Measurements from ENCODE around the gene TBX20. TPM values are rescaled to one million over a fixed set of nuclear protein-coding genes. Genes with fewer than 3 reads are reported as not detected.
"Not testable (repeated sequence)": the region's sequence is repeated elsewhere in the genome, so short reads cannot be mapped to it uniquely, and the experiment has no call there.

The TBX20 gene
- total and polyA plus RNA-seq, 2 experiments from 2014 or later, result 0.69 TPM; not detected in 1

GRCh38 chr7:35232994-35233393 lies 20.9 kb downstream of the TBX20 start (continued):
- TF ChIP-seq ZNF462 (CRISPR knock-in tag; IDR thresholded peaks at IDR 0.05), result no peak
- no peak for TF ChIP-seq EZH2phosphoT487 (IDR thresholded peaks at IDR 0.05; ENCODE audit: unreplicated experiment)
- no peak for TF ChIP-seq CREB1 (CRISPR knock-in tag; IDR thresholded peaks at IDR 0.05; ENCODE audit: low read depth)
- no peak for TF ChIP-seq NANOG (IDR thresholded peaks at IDR 0.05; ENCODE audit: borderline replicate concordance)

GRCh38 chr7:35231221-35231620 lies 22.7 kb downstream of the TBX20 start:
- H3K27ac Mint-ChIP-seq; H3K79me2 ChIP-seq (replicated peaks; ENCODE audit: insufficient read depth); H3K4me1 ChIP-seq (ENCODE audit: insufficient read depth); H4K20me1 ChIP-seq (replicated peaks; ENCODE audit: insufficient read depth); H3K9me2 ChIP-seq (ENCODE audit: insufficient read depth); H3K36me3 Mint-ChIP-seq (ENCODE audit: low read depth); H2AFZ ChIP-seq; H3K4me1 Mint-ChIP-seq; H3K4me3 ChIP-seq; H3K9me3 Mint-ChIP-seq; H3K27me3 Mint-ChIP-seq (ENCODE audit: insufficient read depth, low read depth, poor library complexity); DNase-seq (ENCODE audit: low spot score); H3K27ac ChIP-seq (ENCODE audit: low read depth); H3K4me3 Mint-ChIP-seq; ATAC-seq; H3F3A ChIP-seq (replicated peaks; ENCODE audit: low read depth); H3K27me3 ChIP-seq (ENCODE audit: insufficient read depth); H3K4me2 ChIP-seq; H3K36me3 ChIP-seq (ENCODE audit: insufficient read depth): not testable (repeated sequence)

- not testable (repeated sequence) for H3K4me2 ChIP-seq; H3F3A ChIP-seq (replicated peaks; ENCODE audit: low read depth); H3K27me3 ChIP-seq (ENCODE audit: insufficient read depth); H3K27ac Mint-ChIP-seq; H3K9me3 Mint-ChIP-seq; H3K36me3 Mint-ChIP-seq (ENCODE audit: low read depth); H3K4me1 ChIP-seq (ENCODE audit: insufficient read depth); H3K27ac ChIP-seq (ENCODE audit: low read depth); H3K9me2 ChIP-seq (ENCODE audit: insufficient read depth); H3K4me1 Mint-ChIP-seq; H3K4me3 Mint-ChIP-seq; H4K20me1 ChIP-seq (replicated peaks; ENCODE audit: insufficient read depth); H3K4me3 ChIP-seq; H3K79me2 ChIP-seq (replicated peaks; ENCODE audit: insufficient read depth); ATAC-seq; H3K27me3 Mint-ChIP-seq (ENCODE audit: insufficient read depth, low read depth, poor library complexity); DNase-seq (ENCODE audit: low spot score); H3K36me3 ChIP-seq (ENCODE audit: insufficient read depth); H2AFZ ChIP-seq
Observed at GRCh38 chr7:35229116-35229780, 24.7 kb downstream of the TBX20 start.

GRCh38 chr7:35228496-35229051 lies 25.3 kb downstream of the TBX20 start:
- H3K4me3 ChIP-seq; H3K27me3 ChIP-seq (ENCODE audit: insufficient read depth); H2AFZ ChIP-seq; H4K20me1 ChIP-seq (replicated peaks; ENCODE audit: insufficient read depth); H3K4me1 ChIP-seq (ENCODE audit: insufficient read depth); H3K9me3 Mint-ChIP-seq; H3K27me3 Mint-ChIP-seq (ENCODE audit: insufficient read depth, low read depth, poor library complexity); DNase-seq (ENCODE audit: low spot score); H3K4me2 ChIP-seq; H3K36me3 ChIP-seq (ENCODE audit: insufficient read depth); H3K4me1 Mint-ChIP-seq; H3K9me2 ChIP-seq (ENCODE audit: insufficient read depth); H3K79me2 ChIP-seq (replicated peaks; ENCODE audit: insufficient read depth); H3K36me3 Mint-ChIP-seq (ENCODE audit: low read depth); H3K27ac Mint-ChIP-seq; H3K27ac ChIP-seq (ENCODE audit: low read depth); ATAC-seq; H3F3A ChIP-seq (replicated peaks; ENCODE audit: low read depth); H3K4me3 Mint-ChIP-seq: not testable (repeated sequence)

GRCh38 chr7:35227438-35227837 lies 26.5 kb downstream of the TBX20 start:
- not testable (repeated sequence) for H3F3A ChIP-seq (replicated peaks; ENCODE audit: low read depth); H3K4me3 ChIP-seq; H3K9me2 ChIP-seq (ENCODE audit: insufficient read depth); H2AFZ ChIP-seq; H3K36me3 Mint-ChIP-seq (ENCODE audit: low read depth); H3K4me3 Mint-ChIP-seq; H3K79me2 ChIP-seq (replicated peaks; ENCODE audit: insufficient read depth); H3K27ac ChIP-seq (ENCODE audit: low read depth); ATAC-seq; H3K4me1 ChIP-seq (ENCODE audit: insufficient read depth); H3K27me3 ChIP-seq (ENCODE audit: insufficient read depth); H3K4me1 Mint-ChIP-seq; DNase-seq (ENCODE audit: low spot score); H4K20me1 ChIP-seq (replicated peaks; ENCODE audit: insufficient read depth); H3K9me3 Mint-ChIP-seq; H3K27me3 Mint-ChIP-seq (ENCODE audit: insufficient read depth, low read depth, poor library complexity); H3K27ac Mint-ChIP-seq; H3K4me2 ChIP-seq; H3K36me3 ChIP-seq (ENCODE audit: insufficient read depth)

Data from GM23338 (cell line).